Activated B cell treated with CpG ODN at 0.5 μM for 24 hours (primary cell): ENCODE results near the gene PDCD11. TPM values are rescaled to one million over a fixed set of nuclear protein-coding genes. Genes with fewer than 3 reads are reported as not detected.

ENCODE experiments used
- ATAC-seq: fragments of 200-7000 bp; cut with Tn5 transposase; one replicate; pipeline ENCODE4 v1.10.0; 2021; ENCODE audit warnings: low read depth, mild to moderate bottlenecking, moderate library complexity
- CTCF ChIA-PET: fragments of 350-600 bp; sonication (Branson Sonifier 250); formaldehyde crosslinking; loops from one replicate; lab custom pipeline; 2021; ENCODE audit warnings: antibody characterized with exemption; lab: Charles Lee
- POLR2A ChIA-PET: fragments of 350-600 bp; sonication (Branson Sonifier 250); formaldehyde crosslinking; loops from one replicate; lab custom pipeline; 2021; ENCODE audit warnings: antibody characterized with exemption; lab: Charles Lee
- DNase-seq: peaks from one replicate; pipeline ENCODE4 v3.0.0; 2022
- H3K27ac Mint-ChIP-seq: one replicate; pipeline ENCODE4 v1.8.0; 2020; ENCODE audit warnings: mixed read lengths
- H3K27me3 Mint-ChIP-seq: one replicate; pipeline ENCODE4 v1.8.0; 2021; ENCODE audit warnings: mixed read lengths
- H3K36me3 Mint-ChIP-seq: one replicate; pipeline ENCODE4 v1.8.0; 2021; ENCODE audit warnings: low read depth, mixed read lengths
- H3K4me1 Mint-ChIP-seq: one replicate; pipeline ENCODE4 v1.8.0; 2021; ENCODE audit warnings: mixed read lengths
- H3K4me3 Mint-ChIP-seq: one replicate; pipeline ENCODE4 v1.8.0; 2020; ENCODE audit warnings: mild to moderate bottlenecking, mixed read lengths
- H3K9me3 Mint-ChIP-seq: one replicate; pipeline ENCODE4 v1.8.0; 2020; ENCODE audit warnings: mixed read lengths
- CTCF ChIP-seq: fragments of 200-600 bp; IDR thresholded peaks from one replicate; pipeline ENCODE4 v1.8.0; 2022; ENCODE audit warnings: antibody characterized with exemption, mild to moderate bottlenecking
- intact Hi-C: fragments of 100-400 bp; cut with micrococcal nuclease; formaldehyde crosslinking; loops from one replicate; pipeline ENCODE4 v1.15.1; 2024
- total RNA-seq: library from RNA; stranded (reverse); gene quantifications from 2 replicates; pipeline ENCODE4 v1.2.3, GENCODE V29; 2022

PDCD11 gene
- total RNA-seq, 1 donor from 2014 or later, result 66.0 TPM

- no peak for DNase-seq
- peaks cover 47% of the 10 kb centered on the region for H3K4me1 Mint-ChIP-seq
- no peaks in the 10 kb centered on the region for H3K27me3 Mint-ChIP-seq
- H3K36me3 Mint-ChIP-seq, result peaks cover 63% of the 10 kb centered on the region
- intact Hi-C loops, result loop anchor here (1.0 kb wide), 4 partner anchors 27 to 541 kb away; partner anchors contain the start of genes BORCS7, CNNM2 and PCGF6
- ChIA-PET POLR2A (interaction anchor here (0.5 to 3.2 kb wide), 6 partner anchors 17 to 1577 kb away, joined by 3 to 16 read pairs (median 3); partner anchors contain the start of genes OGA, PCGF6 and TAF5), CTCF (interaction anchor here (1.3 kb wide), 1 partner anchor 88 kb away, joined by 5 read pairs; no protein-coding TSS in a partner anchor)
- peak overlapping the region; percentile 98 for H3K4me3 Mint-ChIP-seq
- no peaks in the 10 kb centered on the region for H3K9me3 Mint-ChIP-seq
- no peak for TF ChIP-seq CTCF
- H3K27ac Mint-ChIP-seq, result peak overlapping the region; percentile 91
- no peak for ATAC-seq
Observed at GRCh38 chr10:103395754-103396066, 716 bp upstream of the PDCD11 start.

- POLR2A ChIA-PET, result interaction anchor here (0.6 to 3.2 kb wide), 8 partner anchors 9 to 725 kb away, joined by 3 to 16 read pairs (median 6); partner anchors contain the start of genes PCGF6, SFR1 and TAF5
- CTCF ChIA-PET, result interaction anchor here (1.3 kb wide), 1 partner anchor 87 kb away, joined by 5 read pairs; no protein-coding TSS in a partner anchor
- no peaks in the 10 kb centered on the region for H3K9me3 Mint-ChIP-seq
- intact Hi-C loops, result loop anchor here (1.0 kb wide), 4 partner anchors 28 to 542 kb away; partner anchors contain the start of genes BORCS7, CNNM2 and PCGF6
- peak overlapping the region; percentile 91 for H3K27ac Mint-ChIP-seq
- no peaks in the 10 kb centered on the region for H3K27me3 Mint-ChIP-seq
- DNase-seq, result no peak
- H3K4me3 Mint-ChIP-seq, result peak overlapping the region; percentile 98
- peaks cover 47% of the 10 kb centered on the region for H3K4me1 Mint-ChIP-seq
- peaks cover 67% of the 10 kb centered on the region for H3K36me3 Mint-ChIP-seq
- no peak for TF ChIP-seq CTCF
- no peak for ATAC-seq
Observed at GRCh38 chr10:103396789-103397087, 312 bp downstream of the PDCD11 start.

- intact Hi-C loops, result no loop called here
- ChIA-PET CTCF (interaction anchor here (1.3 kb wide), 1 partner anchor 86 kb away, joined by 5 read pairs; no protein-coding TSS in a partner anchor), POLR2A (interaction anchor here (0.6 to 2.0 kb wide), 7 partner anchors 8 to 724 kb away, joined by 3 to 16 read pairs (median 3); partner anchors contain the start of genes SFR1 and TAF5)
- Mint-ChIP-seq H3K9me3 (no peaks in the 10 kb centered on the region), H3K27me3 (no peaks in the 10 kb centered on the region), H3K27ac (peak overlapping the region; percentile 91), H3K4me1 (peaks cover 47% of the 10 kb centered on the region), H3K4me3 (peak overlapping the region; percentile 98), H3K36me3 (peaks cover 68% of the 10 kb centered on the region)
- no peak for DNase-seq
- no peak for TF ChIP-seq CTCF
- no peak for ATAC-seq
Observed at GRCh38 chr10:103397191-103397825, 882 bp downstream of the PDCD11 start.

- Mint-ChIP-seq H3K9me3 (no peaks in the 10 kb centered on the region), H3K27ac (no peak overlapping the region), H3K4me3 (no peak overlapping the region), H3K4me1 (no peaks in the 10 kb centered on the region), H3K27me3 (no peaks in the 10 kb centered on the region), H3K36me3 (peaks cover 93% of the 10 kb centered on the region)
- ATAC-seq (no peak), DNase-seq (no peak)
- intact Hi-C loops, result no loop called here
- POLR2A ChIA-PET, result no interaction called here
- CTCF ChIA-PET, result interaction anchor here (1.4 to 3.2 kb wide), 3 partner anchors 68 to 72 kb away, joined by 4 to 9 read pairs (median 4); no protein-coding TSS in a partner anchor
- no peak for TF ChIP-seq CTCF
Observed at GRCh38 chr10:103413564-103413963, 17.1 kb downstream of the PDCD11 start.

GRCh38 chr10:103415581-103415980, 19.2 kb downstream of the PDCD11 start:
- TF ChIP-seq CTCF, result no peak
- H3K27ac Mint-ChIP-seq, result no peak overlapping the region
- no peaks in the 10 kb centered on the region for H3K4me1 Mint-ChIP-seq
- ChIA-PET CTCF (interaction anchor here (1.2 to 6.9 kb wide), 12 partner anchors 12 to 498 kb away, joined by 3 to 112 read pairs (median 6); partner anchors contain the start of genes CALHM3, CNNM2 and NEURL1), POLR2A (interaction anchor here (0.6 to 1.1 kb wide), 2 partner anchors 22 to 643 kb away, joined by 3 to 6 read pairs; no protein-coding TSS in a partner anchor)
- DNase-seq (no peak), ATAC-seq (no peak)
- H3K36me3 Mint-ChIP-seq, result peaks cover 92% of the 10 kb centered on the region
- no peaks in the 10 kb centered on the region for H3K27me3 Mint-ChIP-seq
- H3K4me3 Mint-ChIP-seq, result no peak overlapping the region
- intact Hi-C loops, result loop anchor here (5.0 kb wide), 2 partner anchors 37 to 272 kb away; partner anchors contain the start of gene CALHM2
- H3K9me3 Mint-ChIP-seq, result no peaks in the 10 kb centered on the region
